Calu3 (cell line): ENCODE results near the gene AMOTL1. TPM values are rescaled to one million over a fixed set of nuclear protein-coding genes. Genes with fewer than 3 reads are reported as not detected.

Experiments used
- BruUV-seq: library from RNA; stranded (reverse); fragments of 400-500 nt; replicated peaks from 2 replicates; lab custom pipeline; 2021; lab: Mats Ljungman, UMichigan
- CTCF ChIA-PET: fragments of 300-600 bp; sonication (Branson Sonifier 250); formaldehyde crosslinking; loops from one replicate; lab custom pipeline; 2022; ENCODE audit warnings: antibody characterized with exemption; lab: Charles Lee
- DNase-seq: peaks from one replicate; pipeline ENCODE4 v3.0.0; 2022
- H3K27ac Mint-ChIP-seq: one replicate; pipeline ENCODE4 v1.8.0; 2022; ENCODE audit warnings: mixed read lengths; ENCODE audit not compliant: unreplicated experiment
- H3K27me3 Mint-ChIP-seq: one replicate; pipeline ENCODE4 v1.8.0; 2022; ENCODE audit warnings: mixed read lengths; ENCODE audit not compliant: unreplicated experiment
- H3K36me3 Mint-ChIP-seq: one replicate; pipeline ENCODE4 v1.8.0; 2022; ENCODE audit warnings: mild to moderate bottlenecking, moderate library complexity, mixed read lengths; ENCODE audit not compliant: insufficient read depth, unreplicated experiment
- H3K4me1 Mint-ChIP-seq: one replicate; pipeline ENCODE4 v1.8.0; 2022; ENCODE audit warnings: mild to moderate bottlenecking, low read depth, mixed read lengths; ENCODE audit not compliant: unreplicated experiment
- H3K4me3 Mint-ChIP-seq: one replicate; pipeline ENCODE4 v1.8.0; 2022; ENCODE audit warnings: mild to moderate bottlenecking, low read depth, moderate library complexity, mixed read lengths; ENCODE audit not compliant: unreplicated experiment
- H3K9me3 Mint-ChIP-seq: one replicate; pipeline ENCODE4 v1.8.0; 2022; ENCODE audit warnings: low read depth, mixed read lengths; ENCODE audit not compliant: unreplicated experiment
- CTCF ChIP-seq: fragments of 200-600 bp; IDR thresholded peaks from one replicate; pipeline ENCODE4 v1.8.0; 2022; ENCODE audit warnings: antibody characterized with exemption; ENCODE audit not compliant: unreplicated experiment
- intact Hi-C: fragments of 100-400 bp; cut with micrococcal nuclease; formaldehyde crosslinking; loops from one replicate; pipeline ENCODE4 v1.10.0; 2022; ENCODE audit not compliant: unreplicated experiment
- total RNA-seq: library from RNA; stranded (reverse); gene quantifications from 2 replicates; pipeline ENCODE4 v1.2.3, GENCODE V29; 2022

AMOTL1 gene
- total RNA-seq, 1 experiment from 2014 or later, result 24.2 TPM

GRCh38 chr11:94786264-94787126 is 18.3 kb downstream of the AMOTL1 start:
- H3K36me3 Mint-ChIP-seq, result no peaks in the 10 kb centered on the region
- DNase-seq, result peak; percentile 23
- intact Hi-C loops, result loop anchor here (5.0 kb wide), 1 partner anchor 111 kb away; no protein-coding TSS in a partner anchor
- no peak overlapping the region for H3K27ac Mint-ChIP-seq
- no peaks in the 10 kb centered on the region for H3K27me3 Mint-ChIP-seq
- no peak overlapping the region for H3K4me3 Mint-ChIP-seq
- CTCF ChIA-PET, result interaction anchor here (1.5 kb wide), 1 partner anchor 8 kb away, joined by 3 read pairs; no protein-coding TSS in a partner anchor
- H3K9me3 Mint-ChIP-seq, result no peaks in the 10 kb centered on the region
- peak; percentile 50 for TF ChIP-seq CTCF
- BruUV-seq, result no TSS peak
- peaks cover 48% of the 10 kb centered on the region for H3K4me1 Mint-ChIP-seq

- no peak for TF ChIP-seq CTCF
- H3K36me3 Mint-ChIP-seq, result no peaks in the 10 kb centered on the region
- CTCF ChIA-PET, result no interaction called here
- H3K4me3 Mint-ChIP-seq, result no peak overlapping the region
- no TSS peak for BruUV-seq
- no peak overlapping the region for H3K27ac Mint-ChIP-seq
- intact Hi-C loops, result loop anchor here (5.0 kb wide), 1 partner anchor 110 kb away; no protein-coding TSS in a partner anchor
- H3K9me3 Mint-ChIP-seq, result no peaks in the 10 kb centered on the region
- no peak for DNase-seq
- no peaks in the 10 kb centered on the region for H3K27me3 Mint-ChIP-seq
- peaks cover 61% of the 10 kb centered on the region for H3K4me1 Mint-ChIP-seq
Measured at GRCh38 chr11:94787801-94788200, 19.6 kb downstream of the AMOTL1 start.

- no peak for DNase-seq
- Mint-ChIP-seq H3K27me3 (no peaks in the 10 kb centered on the region), H3K4me1 (peaks cover 65% of the 10 kb centered on the region), H3K9me3 (no peaks in the 10 kb centered on the region), H3K36me3 (no peaks in the 10 kb centered on the region), H3K27ac (no peak overlapping the region), H3K4me3 (no peak overlapping the region)
- CTCF ChIA-PET, result no interaction called here
- intact Hi-C loops, result loop anchor here (5.0 kb wide), 1 partner anchor 109 kb away; no protein-coding TSS in a partner anchor
- no peak for TF ChIP-seq CTCF
- no TSS peak for BruUV-seq
Measured at GRCh38 chr11:94788396-94788795, 20.2 kb downstream of the AMOTL1 start.

GRCh38 chr11:94790197-94790596 is 22.0 kb downstream of the AMOTL1 start:
- no peak for TF ChIP-seq CTCF
- Mint-ChIP-seq H3K27ac (peak overlapping the region; percentile 49), H3K9me3 (no peaks in the 10 kb centered on the region), H3K4me1 (peaks cover 72% of the 10 kb centered on the region), H3K27me3 (no peaks in the 10 kb centered on the region), H3K4me3 (peak overlapping the region; percentile 3), H3K36me3 (peaks cover 5% of the 10 kb centered on the region)
- intact Hi-C loops, result loop anchor here (5.0 kb wide), 1 partner anchor 42 kb away; no protein-coding TSS in a partner anchor
- BruUV-seq, result no TSS peak
- CTCF ChIA-PET, result no interaction called here
- DNase-seq, result no peak
